Lower leg skin (tissue), 3 donors: Measurements from ENCODE around the gene LPIN3.

Experiments
- POLR2A ChIP-seq, 2 donors: fragments of 450-650 bp; IDR thresholded peaks; one replicate each; pipeline ENCODE4 v1.6.1; 2016 to 2017; ENCODE audit warnings: antibody characterized with exemption in 2 of 2, mild to moderate bottlenecking in 1 of 2, moderate library complexity in 1 of 2
- TF ChIP-seq, protein P1 (sequence below), 3 donors: fragments of 450-650 bp; IDR thresholded peaks; one replicate each; pipeline ENCODE4 v1.5.1; 2016; ENCODE audit warnings: antibody characterized with exemption in 3 of 3, mild to moderate bottlenecking in 3 of 3, moderate library complexity in 2 of 3

DNA sequence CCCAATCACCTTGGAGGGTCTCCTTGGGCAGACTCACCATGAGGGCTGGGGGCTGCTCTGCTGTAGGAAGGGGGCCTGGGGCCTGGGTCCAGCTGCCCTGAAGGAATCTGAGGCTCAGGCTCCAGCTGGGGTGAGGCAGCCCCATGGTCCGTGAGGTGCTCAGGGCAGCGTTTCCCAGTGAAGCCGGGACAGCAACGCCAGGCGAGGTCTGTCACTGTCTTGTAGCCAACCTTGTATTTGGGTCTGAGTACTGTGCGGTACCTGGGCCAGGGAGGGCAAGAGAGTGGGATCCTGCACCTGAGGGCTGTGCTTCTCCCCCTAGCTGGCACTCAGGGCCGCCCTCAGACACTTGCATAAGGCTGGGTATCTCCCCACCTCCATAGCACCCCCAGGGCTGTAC, 23.0 kb downstream of the LPIN3 start:
- TF ChIP-seq, protein P1, sequence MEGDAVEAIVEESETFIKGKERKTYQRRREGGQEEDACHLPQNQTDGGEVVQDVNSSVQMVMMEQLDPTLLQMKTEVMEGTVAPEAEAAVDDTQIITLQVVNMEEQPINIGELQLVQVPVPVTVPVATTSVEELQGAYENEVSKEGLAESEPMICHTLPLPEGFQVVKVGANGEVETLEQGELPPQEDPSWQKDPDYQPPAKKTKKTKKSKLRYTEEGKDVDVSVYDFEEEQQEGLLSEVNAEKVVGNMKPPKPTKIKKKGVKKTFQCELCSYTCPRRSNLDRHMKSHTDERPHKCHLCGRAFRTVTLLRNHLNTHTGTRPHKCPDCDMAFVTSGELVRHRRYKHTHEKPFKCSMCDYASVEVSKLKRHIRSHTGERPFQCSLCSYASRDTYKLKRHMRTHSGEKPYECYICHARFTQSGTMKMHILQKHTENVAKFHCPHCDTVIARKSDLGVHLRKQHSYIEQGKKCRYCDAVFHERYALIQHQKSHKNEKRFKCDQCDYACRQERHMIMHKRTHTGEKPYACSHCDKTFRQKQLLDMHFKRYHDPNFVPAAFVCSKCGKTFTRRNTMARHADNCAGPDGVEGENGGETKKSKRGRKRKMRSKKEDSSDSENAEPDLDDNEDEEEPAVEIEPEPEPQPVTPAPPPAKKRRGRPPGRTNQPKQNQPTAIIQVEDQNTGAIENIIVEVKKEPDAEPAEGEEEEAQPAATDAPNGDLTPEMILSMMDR (IDR thresholded peaks at IDR 0.05), result no peak
- no peak for TF ChIP-seq POLR2A (IDR thresholded peaks at IDR 0.05)
